NCI-H1694 (cell line): ENCODE results near the gene PSG4.
"Not testable (repeated sequence)": the region's sequence is repeated elsewhere in the genome, so short reads cannot be mapped to it uniquely, and the experiment has no call there.

Experiments used
- DNase-seq: peaks from one replicate; lab custom pipeline; 2025; lab: John Stamatoyannopoulos, UW

Gene PSG4

GRCh38 chr19:43198686-43199419, 6.6 kb downstream of the PSG4 start:
- DNase-seq: not testable (repeated sequence)

DNA sequence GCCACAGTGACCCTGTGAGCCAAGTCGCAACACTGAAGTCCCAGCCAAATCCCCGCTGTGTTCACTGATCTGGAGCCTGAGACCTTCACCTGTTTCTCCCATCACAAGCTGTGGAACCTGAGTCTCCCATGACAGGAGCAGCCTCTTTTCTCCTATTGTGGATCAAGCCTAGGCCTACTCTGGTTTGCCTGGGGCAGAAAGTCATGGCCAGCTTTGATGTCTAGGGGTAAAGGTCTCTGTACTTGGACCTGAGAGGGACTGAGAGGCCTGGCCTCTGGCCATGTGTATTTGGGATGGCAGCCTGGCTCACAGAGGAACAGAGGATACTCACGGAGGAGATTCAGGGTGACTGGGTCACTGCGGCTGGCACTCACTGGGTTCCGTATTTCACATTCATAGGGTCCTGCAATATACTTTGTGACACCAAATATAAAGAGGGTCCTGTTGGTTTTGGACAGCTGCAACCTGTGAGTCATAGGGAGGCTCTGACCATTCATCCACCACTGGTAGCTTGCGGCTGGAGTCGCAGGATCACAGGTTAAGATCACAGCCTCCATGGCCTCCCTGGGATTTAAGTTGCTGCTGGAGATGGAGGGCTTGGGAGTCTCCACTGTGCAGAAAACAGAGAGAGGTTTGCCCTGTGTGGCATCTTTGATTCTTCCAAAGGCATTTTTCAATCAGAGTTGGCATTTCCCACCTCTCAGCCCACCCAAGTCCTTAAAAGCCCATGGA, 7.6 kb downstream of the PSG4 start:
- DNase-seq: not testable (repeated sequence)

GRCh38 chr19:43194397-43194796, 11.0 kb downstream of the PSG4 start:
- not testable (repeated sequence) for DNase-seq

- not testable (repeated sequence) for DNase-seq
Observed at GRCh38 chr19:43192381-43193155, 12.9 kb downstream of the PSG4 start.

- DNase-seq: not testable (repeated sequence)
Observed at GRCh38 chr19:43188092-43188491, 17.3 kb downstream of the PSG4 start.

DNA sequence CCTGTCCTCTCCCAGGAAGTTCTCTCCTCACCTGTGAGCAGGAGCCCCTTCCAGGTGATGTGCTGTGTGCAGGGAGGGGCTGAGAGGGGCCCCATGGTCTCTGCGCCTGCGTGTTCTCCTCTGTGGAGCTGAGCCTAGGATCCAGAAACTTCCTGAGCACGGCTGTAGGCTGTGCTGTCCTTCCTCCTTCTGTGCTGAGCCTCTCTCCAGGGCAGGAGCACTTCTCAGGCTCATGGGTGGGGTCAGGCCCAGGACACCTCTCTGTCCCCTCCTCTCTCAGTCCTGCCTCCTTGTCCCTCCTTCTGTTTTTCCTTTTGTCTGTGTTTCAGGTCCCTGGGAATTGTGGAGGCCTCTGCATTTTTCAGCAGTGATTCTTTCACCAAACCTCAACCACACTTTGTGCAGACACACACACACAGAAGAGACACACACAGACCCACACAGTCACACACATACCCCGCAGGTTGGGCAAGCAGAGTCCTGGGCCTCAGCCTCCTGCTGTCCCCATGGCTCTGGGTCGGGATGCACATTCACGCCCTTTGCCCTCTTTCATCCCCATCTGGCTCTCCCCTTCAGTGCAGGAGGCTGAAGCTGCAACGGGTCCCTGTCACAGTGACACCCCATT, 19.0 kb downstream of the PSG4 start, which contains the start of gene PSG5:
PSG5 (minus strand) TSS at position 226 of the 625 bp plus-strand sequence; CDS start at position 95, 131 bp downstream.
- not testable (repeated sequence) for DNase-seq

- DNase-seq: not testable (repeated sequence)
Observed at GRCh38 chr19:43181869-43182771, 23.3 kb downstream of the PSG4 start.

DNA sequence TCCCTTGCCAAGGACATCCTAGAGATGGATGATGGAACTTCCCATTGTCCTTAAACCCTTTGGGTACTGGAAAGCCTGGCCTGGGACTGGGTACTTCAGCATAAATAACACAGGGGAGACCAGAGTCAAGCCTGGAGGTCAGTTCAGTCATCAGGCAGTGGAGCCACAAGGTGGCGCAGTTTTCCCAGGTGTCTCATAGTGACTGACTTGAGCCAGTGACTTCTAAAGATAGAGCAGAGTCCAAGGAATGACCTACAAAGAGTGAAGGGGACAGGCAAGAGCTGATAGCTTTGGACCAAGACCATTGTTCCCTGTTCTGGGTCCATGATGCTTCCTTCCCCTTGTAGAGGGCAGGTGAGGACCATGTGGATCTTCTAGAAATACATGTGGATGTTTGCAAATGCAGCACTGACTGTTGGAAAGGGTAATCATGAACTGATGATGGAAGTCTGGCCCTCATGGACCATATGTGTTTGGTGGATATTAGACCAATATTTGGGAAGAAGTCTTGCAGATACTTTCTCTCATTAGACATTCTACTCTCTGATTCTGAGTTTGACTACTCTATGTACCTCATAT, 25.8 kb downstream of the PSG4 start:
- not testable (repeated sequence) for DNase-seq

GRCh38 chr19:43178577-43178976, 26.9 kb downstream of the PSG4 start:
- DNase-seq: not testable (repeated sequence)

- not testable (repeated sequence) for DNase-seq
Observed at GRCh38 chr19:43165906-43166305, 39.5 kb downstream of the PSG4 start.

GRCh38 chr19:43163135-43163534, 42.3 kb downstream of the PSG4 start:
- not testable (repeated sequence) for DNase-seq

DNA sequence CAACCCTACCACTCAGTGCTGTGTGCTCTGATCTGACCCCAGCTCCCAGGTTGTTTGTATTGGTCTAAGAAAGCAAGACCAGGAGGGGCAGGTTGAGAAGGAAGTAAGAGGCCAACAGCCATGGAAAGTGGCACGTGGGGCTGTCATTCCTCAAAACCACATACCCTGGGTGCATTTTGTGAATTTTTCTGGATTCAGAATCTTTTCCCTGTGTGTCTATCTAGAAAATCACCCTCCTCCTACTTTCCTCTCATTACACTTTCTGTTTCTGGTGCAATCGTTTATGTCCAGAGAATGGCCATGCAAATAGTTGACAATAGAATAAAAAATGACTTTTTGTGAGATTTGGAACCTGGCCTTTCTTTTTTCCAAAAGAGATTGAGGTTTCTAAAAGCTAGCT, 43.2 kb downstream of the PSG4 start:
- not testable (repeated sequence) for DNase-seq

DNA sequence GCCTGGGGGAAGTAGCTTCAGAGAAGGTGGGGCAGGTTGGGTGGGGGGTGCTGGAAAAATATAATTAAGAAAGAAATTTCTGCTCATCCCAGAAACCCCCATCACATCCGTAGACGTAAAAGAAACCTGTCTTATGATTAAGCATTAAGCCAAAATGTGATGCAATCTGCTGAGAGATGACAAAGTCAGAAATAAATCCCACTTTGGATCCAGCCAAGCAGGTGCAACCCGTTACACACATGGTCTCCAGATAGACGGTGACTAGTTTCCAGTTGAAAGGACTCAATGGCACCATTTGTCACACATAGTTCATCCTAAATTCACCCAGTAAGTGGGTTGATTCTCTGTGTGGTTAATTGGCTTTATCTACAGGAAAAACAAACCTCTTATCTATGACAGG, 53.2 kb downstream of the PSG4 start:
- DNase-seq: no peak

DNA sequence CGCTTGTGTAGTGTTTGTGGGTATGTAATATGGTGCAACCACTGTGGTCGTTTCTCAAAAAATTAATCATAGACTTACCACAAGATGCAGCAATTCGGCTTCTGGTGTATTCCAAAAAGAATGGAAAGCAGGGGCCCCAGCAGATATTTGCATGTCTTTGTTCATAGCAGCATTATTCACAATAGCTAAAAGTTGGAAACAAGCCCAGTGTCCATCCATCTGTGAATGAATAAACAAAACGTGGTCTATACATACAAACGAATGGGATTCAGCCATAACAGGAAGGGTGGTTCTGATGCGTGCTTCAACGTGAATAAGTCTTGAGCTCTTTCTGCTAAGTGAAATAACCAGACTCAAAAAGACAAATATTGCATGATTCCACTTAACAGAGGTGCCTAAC, 55.6 kb downstream of the PSG4 start:
- DNase-seq: not testable (repeated sequence)

- no peak for DNase-seq
Observed at GRCh38 chr19:43148233-43148632, 57.2 kb downstream of the PSG4 start.
